Measurements from ENCODE around the gene GXYLT1.
"Not testable (repeated sequence)": the region's sequence is repeated elsewhere in the genome, so short reads cannot be mapped to it uniquely, and the experiment has no call there.

The GXYLT1 gene

GRCh38 chr12:42091769-42092168, 52.9 kb downstream of the GXYLT1 start:
- no peak for DNase-seq

- no peak for DNase-seq
Observed at GRCh38 chr12:42090899-42091298, 53.8 kb downstream of the GXYLT1 start.

- DNase-seq, result no peak
Observed at GRCh38 chr12:42086031-42086430, 58.6 kb downstream of the GXYLT1 start.

- no peak for DNase-seq
Observed at GRCh38 chr12:42085594-42085993, 59.1 kb downstream of the GXYLT1 start.

GRCh38 chr12:42084522-42084921, 60.2 kb downstream of the GXYLT1 start:
- DNase-seq, result no peak

- DNase-seq, result no peak
Observed at GRCh38 chr12:42076976-42077375, 67.7 kb downstream of the GXYLT1 start.

- no peak for DNase-seq
Observed at GRCh38 chr12:42070036-42070435, 74.6 kb downstream of the GXYLT1 start.

GRCh38 chr12:42059127-42059526, 85.5 kb downstream of the GXYLT1 start:
- no peak for DNase-seq

GRCh38 chr12:42056130-42056529, 88.5 kb downstream of the GXYLT1 start:
- DNase-seq, result no peak

GRCh38 chr12:42053456-42053855, 91.2 kb downstream of the GXYLT1 start:
- DNase-seq, result no peak

- DNase-seq, result not testable (repeated sequence)
Observed at GRCh38 chr12:42048980-42049379, 95.7 kb downstream of the GXYLT1 start.

- DNase-seq, result no peak
Observed at GRCh38 chr12:42039577-42039976, 105.1 kb downstream of the GXYLT1 start.

GRCh38 chr12:42039176-42039575, 105.5 kb downstream of the GXYLT1 start:
- no peak for DNase-seq

GRCh38 chr12:42031847-42032564, 112.7 kb downstream of the GXYLT1 start:
- DNase-seq, result no peak
